Heart right ventricle (tissue), 16 donors: ENCODE measurements around the gene ANKRD36C. TPM values are rescaled to one million over a fixed set of nuclear protein-coding genes. Genes with fewer than 3 reads are reported as not detected.
A peak's percentile ranks its signal among the peaks of the same experiment; 100 is the strongest.
"Not testable (repeated sequence)": the region's sequence is repeated elsewhere in the genome, so short reads cannot be mapped to it uniquely, and the experiment has no call there.

Experiments
- ATAC-seq, 8 donors: fragments of 200-7000 bp; cut with Tn5 transposase; one replicate each; pipeline ENCODE4 v1.9.1; 2020; ENCODE audit warnings: mild to moderate bottlenecking in 8 of 8, moderate library complexity in 8 of 8, moderate number of reproducible peaks in 1 of 8
- DNase-seq, 2 donors: peaks; one replicate each; pipeline ENCODE4 v3.0.0-alpha.2; 2020
- H3K27ac ChIP-seq, 10 donors: fragments of 200-600 bp; sonication (generic) in 2 of 10; one replicate each; pipeline versions ENCODE4 v1.5.0 to v1.8.0; 2020 to 2022; ENCODE audit warnings: mild to moderate bottlenecking in 3 of 10
- H3K27me3 ChIP-seq, 7 donors: fragments of 200-600 bp; one replicate each; pipeline ENCODE4 v1.8.0; 2021 to 2022; ENCODE audit warnings: mild to moderate bottlenecking in 2 of 7
- H3K36me3 ChIP-seq, 9 donors: fragments of 200-600 bp; sonication (generic) in 1 of 9; one replicate each; pipeline versions ENCODE4 v1.5.0 to v1.8.0; 2020 to 2022; ENCODE audit warnings: mild to moderate bottlenecking in 2 of 9
- H3K4me1 ChIP-seq, 9 donors: fragments of 200-600 bp; sonication (generic) in 1 of 9; one replicate each; pipeline versions ENCODE4 v1.5.0 to v1.8.0; 2020 to 2022; ENCODE audit warnings: mild to moderate bottlenecking in 4 of 9
- H3K4me3 ChIP-seq, 10 donors: fragments of 200-600 bp; sonication (generic) in 2 of 10; one replicate each; pipeline versions ENCODE4 v1.5.0 to v1.8.0; 2020 to 2022; ENCODE audit warnings: mild to moderate bottlenecking in 7 of 10, moderate library complexity in 2 of 10
- H3K9me3 ChIP-seq, 11 donors: fragments of 200-600 bp in 10 of 11; sonication (generic) in 2 of 11; one replicate each; pipeline versions ENCODE4 v1.5.0 to v1.8.0; 2013 to 2022; ENCODE audit warnings: mild to moderate bottlenecking in 2 of 11, control low read depth in 1 of 11, moderate library complexity in 1 of 11
- CTCF ChIP-seq, 9 donors: fragments of 200-600 bp; sonication (generic) in 2 of 9; IDR thresholded peaks; one replicate each; pipeline versions ENCODE4 v1.5.0 to v1.8.0; 2021 to 2022; ENCODE audit warnings: antibody characterized with exemption in 9 of 9, mild to moderate bottlenecking in 5 of 9, moderate library complexity in 1 of 9
- WGBS, 2 donors: extraction: QIAGEN DNeasy Blood & Tissue Kit; methylation state at CpG; one replicate each; pipeline ENCODE4 v1.1.7; 2013; ENCODE audit warnings: inconsistent platforms in 1 of 2; 5-methylcytosine and 5-hydroxymethylcytosine counted together
- intact Hi-C, 10 donors: fragments of 100-400 bp; cut with DNase I; formaldehyde crosslinking; loops; one replicate each; pipeline versions ENCODE4 v1.11.1 to v1.14.2; 2022
- long read RNA-seq, 3 donors: library from polyadenylated mRNA; unstranded; transcript quantifications; one replicate each; pipeline ENCODE4 v2.0.0, GENCODE V29; 2020 to 2021
- polyA plus RNA-seq, 2 donors: library from polyadenylated mRNA; stranded (reverse); fragments of 200-250 nt; gene quantifications; one replicate each; pipeline ENCODE4 v1.2.3, GENCODE V29; 2013
- total RNA-seq, 10 donors: library from RNA; stranded (reverse); fragmentation: NEBNext Ultra II Directional in 3 of 10; extraction: Animal tissue kit (Norgen Biotek cat#: 25700) in 3 of 10; gene quantifications; one replicate each; pipeline versions ENCODE4 v1.2.1 to v1.2.4, GENCODE V29; 2021 to 2023
- donor health status: Arrhythmogenic right ventricular cardiomyopathy.
- donor health status: ischemic (EF 13 %, LVEDD 7.1; RV severe dilation, severe dysfunction).
- donor health status: healthy with polysubstance abuse.
- donor health status: DM: no; HTN: yes; CAD: no.
- donor health status: DM: no; HTN: no; CAD: no.
- donor health status: ischemic (EF 25% LVEDD 6.9; RV normal size, moderate dysfunction).
- donor health status: ischemic (EF 25% LVEDD 5.7; RV mildly dilated, moderate dysfunction).
- donor health status: healthy.
- donor health status: DM: yes; HTN: yes; CAD: no.
- donor health status: Ischemic cardiomyopathy.
- donor health status: ischemic (EF 35%, LVEDD 5.7; RV mildly dilated, moderate dysfunction).
- donor health status: nonischemic (EF 11% LVEDD 7.7; RV severe dilation, severe dysfunction).
- donor health status: DM: yes; HTN: yes; CAD: no.
- donor health status: PGD.
- donor health status: ischemic (EF 29% LVEDD 5.4; RV normal size, mild dysfunction).
- donor health status: nonischemic (EF 23%, LVEDD 6.1; RV moderate dilation, normal function).

The ANKRD36C gene
- 1 to 10 TPM; 3.9 to 8.1 (median 7.2) TPM for total RNA-seq
- polyA plus RNA-seq = 1 to 10 TPM in 1 of 2 donors, under 1 TPM in 1; 0.38 to 5.9 TPM
- long read RNA-seq, donor 1, partial matches to known transcripts = 2 of 6 reads
- long read RNA-seq, donor 1, other reads (novel, unspliced or antisense) = 4 of 6 reads
- long read RNA-seq, donor 2, partial matches to known transcripts = 0 of 5 reads
- long read RNA-seq, donor 2, other reads (novel, unspliced or antisense) = 5 of 5 reads
- long read RNA-seq, donor 3, partial matches to known transcripts = 0 of 4 reads
- long read RNA-seq, donor 3, other reads (novel, unspliced or antisense) = 4 of 4 reads

GRCh38 chr2:95991351-95992094, at the start of gene ANKRD36C:
Gene ANKRD36C (minus strand): TSS chr2:95991824. CDS start chr2:95991708, 116 bp downstream.
- Histone ChIP-seq H3K27ac (peak within 1 kb of the TSS; percentile 71 to 96 (median 92)), H3K4me3 (peak within 1 kb of the TSS; percentile 65 to 87 (median 70))
- 1% methylated on average over 25 to 29 of the region's 56 CpGs for WGBS, 2 donors
- H3K27me3 ChIP-seq, H3K9me3 ChIP-seq, H3K4me1 ChIP-seq, H3K36me3 ChIP-seq: not testable (repeated sequence)
- intact Hi-C loops = loop anchor here in 1 of 10 donors (10.0 kb wide), 1 partner anchor 273 kb away; the partner anchor contains the start of genes CIAO1 and TMEM127
- DNase-seq = peak in 1 of 2 donors; percentile 24
- peak; percentile 93 to 96 (median 95) for ATAC-seq

GRCh38 chr2:96035554-96035953, 43.9 kb upstream of the ANKRD36C start:
- H3K27ac ChIP-seq, H3K4me3 ChIP-seq, ATAC-seq, H3K9me3 ChIP-seq, H3K4me1 ChIP-seq, intact Hi-C loops, H3K36me3 ChIP-seq, DNase-seq, H3K27me3 ChIP-seq: not testable (repeated sequence)
- no CpG with 5 or more reads among the region's 14 CpGs for WGBS, 2 donors

- H3K4me1 ChIP-seq, H3K27me3 ChIP-seq, H3K9me3 ChIP-seq, H3K4me3 ChIP-seq, intact Hi-C loops, H3K36me3 ChIP-seq, DNase-seq, H3K27ac ChIP-seq: not testable (repeated sequence)
- WGBS, 2 donors = no CpG with 5 or more reads among the region's 34 CpGs
- ATAC-seq = peak in 7 of 8 donors; percentile 32 to 88 (median 69)
These were observed 43.2 kb upstream of the ANKRD36C start, which contains the start of gene GPAT2 for GRCh38 chr2:96034792-96035191. Gene GPAT2 (minus strand): TSS chr2:96034916. CDS start chr2:96032359, 2,557 bp downstream.

GRCh38 chr2:96033997-96034396, 42.4 kb upstream of the ANKRD36C start:
- ATAC-seq = peak in 1 of 8 donors; percentile 29
- no CpG with 5 or more reads among the region's 9 CpGs for WGBS, 2 donors

GRCh38 chr2:96027725-96028325, 36.2 kb upstream of the ANKRD36C start:
- H3K27ac ChIP-seq, H3K36me3 ChIP-seq, H3K4me3 ChIP-seq, H3K9me3 ChIP-seq, DNase-seq, H3K27me3 ChIP-seq, H3K4me1 ChIP-seq: not testable (repeated sequence)
- peak in 7 of 8 donors; percentile 23 to 63 (median 50) for ATAC-seq
- WGBS, 2 donors = no CpG with 5 or more reads among the region's 16 CpGs
- intact Hi-C loops = loop anchor here in 4 of 10 donors (10.0 kb wide), 2 partner anchors 87 to 147 kb away; partner anchors contain the start of gene ADRA2B (in 4 of the 4)

More at GRCh38 chr2:96033997-96034396, 42.4 kb upstream of the ANKRD36C start:
- intact Hi-C loops, H3K36me3 ChIP-seq, H3K4me3 ChIP-seq, H3K4me1 ChIP-seq, H3K27me3 ChIP-seq, H3K27ac ChIP-seq, H3K9me3 ChIP-seq, DNase-seq: not testable (repeated sequence)

GRCh38 chr2:96025755-96026154, 34.1 kb upstream of the ANKRD36C start:
- H3K4me1 ChIP-seq, H3K27me3 ChIP-seq, H3K4me3 ChIP-seq, DNase-seq, H3K27ac ChIP-seq, H3K36me3 ChIP-seq, ATAC-seq, H3K9me3 ChIP-seq: not testable (repeated sequence)
- intact Hi-C loops = loop anchor here in 4 of 10 donors (10.0 kb wide), 2 partner anchors 89 to 149 kb away; partner anchors contain the start of gene ADRA2B (in 4 of the 4)
- WGBS, 2 donors = 95 to 99% methylated on average over 6 of the region's 6 CpGs

GRCh38 chr2:96025194-96025492, 33.5 kb upstream of the ANKRD36C start:
- H3K4me3 ChIP-seq = no peak overlapping the region
- 81 to 85% methylated on average over 4 of the region's 4 CpGs for WGBS, 2 donors
- DNase-seq (no peak), ATAC-seq (no peak)
- intact Hi-C loops = loop anchor here in 4 of 10 donors (10.0 kb wide), 2 partner anchors 90 to 150 kb away; partner anchors contain the start of gene ADRA2B (in 4 of the 4)
- H3K36me3 ChIP-seq = peaks cover 0 to 6% (median 0%) of the 10 kb centered on the region in 9 donors
- no peak for TF ChIP-seq CTCF (IDR thresholded peaks at IDR 0.05)
- no peak overlapping the region for H3K27ac ChIP-seq
- H3K4me1 ChIP-seq = peaks cover 0 to 7% (median 0%) of the 10 kb centered on the region in 9 donors
- H3K9me3 ChIP-seq = no peaks in the 10 kb centered on the region
- H3K27me3 ChIP-seq = no peaks in the 10 kb centered on the region
